ENCODE measurements around the gene RGS9BP.

- TF ChIP-seq EP300 (IDR thresholded peaks at IDR 0.05; ENCODE audit: low read depth in 2 of 2, low read length in 2 of 2) = no peak
- TF ChIP-seq EP300 (CRISPR knock-in tag; IDR thresholded peaks at IDR 0.05; ENCODE audit: borderline replicate concordance) = no peak
- 0 out of 2 replicates have a peak, but pooled peaks have one; percentile 19 for TF ChIP-seq ZBTB33 (CRISPR knock-in tag; IDR thresholded peaks at IDR 0.05)
- no peak for TF ChIP-seq ZNF10 (CRISPR knock-in tag; IDR thresholded peaks at IDR 0.05; ENCODE audit: borderline replicate concordance, low read depth)
- TF ChIP-seq E2F1 (CRISPR knock-in tag; IDR thresholded peaks at IDR 0.05) = no peak
- TF ChIP-seq ZNF274 (CRISPR knock-in tag; IDR thresholded peaks at IDR 0.05) = no peak
Observed at GRCh38 chr19:32691291-32691951, 15.8 kb downstream of the RGS9BP start, which contains the start of gene NUDT19.

All from HepG2 (cell line).